A673 (cell line): ENCODE data around the gene GRHL1. TPM values are rescaled to one million over a fixed set of nuclear protein-coding genes. Genes with fewer than 3 reads are reported as not detected.

Experiments
- BruUV-seq: library from RNA; stranded (reverse); fragments of 400-500 nt; replicated peaks from 2 replicates; lab custom pipeline; 2021; lab: Mats Ljungman, UMichigan
- CTCF ChIA-PET: fragments of 300-600 bp; sonication (Branson Sonifier 250); formaldehyde crosslinking; loops from one replicate; lab custom pipeline; 2022; ENCODE audit warnings: antibody characterized with exemption; lab: Charles Lee
- POLR2A ChIA-PET: fragments of 300-600 bp; sonication (Branson Sonifier 250); formaldehyde crosslinking; loops from one replicate; lab custom pipeline; 2022; ENCODE audit warnings: antibody characterized with exemption; ENCODE audit not compliant: low non-redundant PET; lab: Charles Lee
- DNase-seq: peaks from one replicate; pipeline ENCODE4 v3.0.0-alpha.2; 2015; ENCODE audit warnings: low spot score
- H3K27ac ChIP-seq: fragments of 200-600 bp; sonication (generic); 2 replicates; pipeline ENCODE4 v1.5.1; 2016; ENCODE audit warnings: mixed run types, low read depth, mild to moderate bottlenecking, mixed read lengths, antibody characterized with exemption, low read length; ENCODE audit not compliant: poor library complexity, severe bottlenecking
- H3K27me3 ChIP-seq: fragments of 200-600 bp; sonication (generic); replicated peaks from 2 replicates; pipeline ENCODE4 v1.6.1; 2017; ENCODE audit warnings: mixed run types, low read depth, mild to moderate bottlenecking, mixed read lengths, antibody characterized with exemption, low read length; ENCODE audit not compliant: insufficient read depth, poor library complexity
- H3K36me3 ChIP-seq: fragments of 200-600 bp; sonication (generic); 2 replicates; pipeline ENCODE4 v1.6.1; 2016; ENCODE audit warnings: mixed run types, mild to moderate bottlenecking, mixed read lengths, antibody characterized with exemption, low read length; ENCODE audit not compliant: insufficient read depth, poor library complexity, severe bottlenecking
- H3K4me1 ChIP-seq: fragments of 200-600 bp; sonication (generic); 2 replicates; pipeline ENCODE4 v1.6.1; 2017; ENCODE audit warnings: mixed run types, mild to moderate bottlenecking, mixed read lengths, antibody characterized with exemption, low read length; ENCODE audit not compliant: insufficient read depth, poor library complexity, severe bottlenecking
- H3K4me3 ChIP-seq: fragments of 200-600 bp; sonication (generic); 2 replicates; pipeline ENCODE4 v1.5.1; 2016; ENCODE audit warnings: low read depth, mixed run types, mild to moderate bottlenecking, mixed read lengths, low read length; ENCODE audit not compliant: poor library complexity, severe bottlenecking
- H3K9me3 ChIP-seq: fragments of 200-600 bp; sonication (generic); 2 replicates; pipeline ENCODE4 v1.6.1; 2016; ENCODE audit warnings: mixed run types, low read depth, mild to moderate bottlenecking, mixed read lengths, antibody characterized with exemption, low read length; ENCODE audit not compliant: poor library complexity, severe bottlenecking
- EZH2 ChIP-seq: fragments of 200-600 bp; sonication (generic); IDR thresholded peaks from 2 replicates; pipeline ENCODE4 v1.6.1; 2017; ENCODE audit warnings: borderline replicate concordance, low read depth, mild to moderate bottlenecking, mixed read lengths, antibody characterized with exemption, low read length; ENCODE audit not compliant: poor library complexity, severe bottlenecking
- intact Hi-C: fragments of 100-400 bp; cut with micrococcal nuclease; formaldehyde crosslinking; loops from one replicate; pipeline ENCODE4 v1.10.0; 2022; ENCODE audit not compliant: unreplicated experiment
- total RNA-seq: library from RNA; stranded (reverse); gene quantifications from 2 replicates; pipeline ENCODE4 v1.2.3, GENCODE V29; 2021
- TF ChIP-seq, protein P1 (sequence below): fragments of 300-800, 200-600 bp; sonication (generic); conservative IDR thresholded peaks from 2 replicates; pipeline ENCODE4 v1.5.1; 2017; ENCODE audit warnings: low read depth, mild to moderate bottlenecking, antibody characterized with exemption, low read length, moderate library complexity, mixed read lengths

GRHL1 gene
- total RNA-seq, 1 experiment from 2014 or later, result 0.13 TPM

DNA sequence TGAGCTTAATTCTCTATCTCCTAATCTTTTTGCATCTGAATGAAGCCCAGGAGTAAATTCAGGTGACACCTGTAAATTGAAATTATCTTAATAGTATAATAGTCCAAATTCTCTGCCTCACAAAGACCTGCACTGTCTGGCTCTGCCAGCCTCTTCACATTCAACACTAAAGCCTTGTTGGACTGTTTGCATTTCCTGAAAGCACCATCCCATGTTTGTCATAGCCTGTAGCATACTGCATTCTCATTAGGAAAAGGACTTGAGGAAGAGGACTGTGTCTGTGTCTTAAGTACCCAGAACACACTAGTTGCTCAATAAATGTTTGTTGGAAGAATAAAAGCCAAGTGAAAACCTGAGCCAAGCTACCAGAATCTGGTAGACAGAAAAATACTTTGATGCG is 42.9 kb upstream of the GRHL1 start:
- no peak overlapping the region for H3K4me3 ChIP-seq
- H3K4me1 ChIP-seq, result no peaks in the 10 kb centered on the region
- no peaks in the 10 kb centered on the region for H3K27me3 ChIP-seq
- no peak for TF ChIP-seq EZH2
- TF ChIP-seq, protein P1, sequence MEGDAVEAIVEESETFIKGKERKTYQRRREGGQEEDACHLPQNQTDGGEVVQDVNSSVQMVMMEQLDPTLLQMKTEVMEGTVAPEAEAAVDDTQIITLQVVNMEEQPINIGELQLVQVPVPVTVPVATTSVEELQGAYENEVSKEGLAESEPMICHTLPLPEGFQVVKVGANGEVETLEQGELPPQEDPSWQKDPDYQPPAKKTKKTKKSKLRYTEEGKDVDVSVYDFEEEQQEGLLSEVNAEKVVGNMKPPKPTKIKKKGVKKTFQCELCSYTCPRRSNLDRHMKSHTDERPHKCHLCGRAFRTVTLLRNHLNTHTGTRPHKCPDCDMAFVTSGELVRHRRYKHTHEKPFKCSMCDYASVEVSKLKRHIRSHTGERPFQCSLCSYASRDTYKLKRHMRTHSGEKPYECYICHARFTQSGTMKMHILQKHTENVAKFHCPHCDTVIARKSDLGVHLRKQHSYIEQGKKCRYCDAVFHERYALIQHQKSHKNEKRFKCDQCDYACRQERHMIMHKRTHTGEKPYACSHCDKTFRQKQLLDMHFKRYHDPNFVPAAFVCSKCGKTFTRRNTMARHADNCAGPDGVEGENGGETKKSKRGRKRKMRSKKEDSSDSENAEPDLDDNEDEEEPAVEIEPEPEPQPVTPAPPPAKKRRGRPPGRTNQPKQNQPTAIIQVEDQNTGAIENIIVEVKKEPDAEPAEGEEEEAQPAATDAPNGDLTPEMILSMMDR, result no peak
- no peak for DNase-seq
- ChIA-PET POLR2A (no interaction called here), CTCF (no interaction called here)
- BruUV-seq, result no TSS peak
- H3K9me3 ChIP-seq, result no peaks in the 10 kb centered on the region
- H3K36me3 ChIP-seq, result peaks cover 20% of the 10 kb centered on the region
- intact Hi-C loops, result no loop called here
- H3K27ac ChIP-seq, result no peak overlapping the region

DNA sequence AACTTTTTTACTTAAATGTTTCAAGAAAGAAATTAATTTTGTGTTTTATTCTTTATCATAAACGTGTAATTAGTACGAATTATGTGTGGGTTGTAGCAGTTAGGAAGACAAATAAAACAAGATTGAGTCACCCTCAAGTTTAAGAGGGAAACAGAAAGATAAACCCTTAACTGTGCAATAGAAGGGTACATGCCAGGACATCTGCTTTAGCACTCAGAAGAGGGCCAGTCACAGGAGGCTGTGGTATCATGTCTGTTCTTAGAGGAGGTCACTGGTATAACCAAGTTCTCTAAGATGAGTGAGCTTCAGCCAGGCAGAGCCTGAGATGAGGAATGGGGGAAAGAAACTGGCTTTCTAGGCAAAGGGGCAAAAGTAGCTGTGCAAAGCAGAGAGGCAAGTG is 42.4 kb upstream of the GRHL1 start:
- ChIA-PET CTCF (no interaction called here), POLR2A (no interaction called here)
- no peak for DNase-seq
- H3K4me1 ChIP-seq, result no peaks in the 10 kb centered on the region
- no peaks in the 10 kb centered on the region for H3K9me3 ChIP-seq
- no peak overlapping the region for H3K27ac ChIP-seq
- H3K4me3 ChIP-seq, result no peak overlapping the region
- intact Hi-C loops, result no loop called here
- H3K36me3 ChIP-seq, result peaks cover 25% of the 10 kb centered on the region
- no TSS peak for BruUV-seq
- H3K27me3 ChIP-seq, result no peaks in the 10 kb centered on the region
- TF ChIP-seq, protein P1, result no peak
- no peak for TF ChIP-seq EZH2

DNA sequence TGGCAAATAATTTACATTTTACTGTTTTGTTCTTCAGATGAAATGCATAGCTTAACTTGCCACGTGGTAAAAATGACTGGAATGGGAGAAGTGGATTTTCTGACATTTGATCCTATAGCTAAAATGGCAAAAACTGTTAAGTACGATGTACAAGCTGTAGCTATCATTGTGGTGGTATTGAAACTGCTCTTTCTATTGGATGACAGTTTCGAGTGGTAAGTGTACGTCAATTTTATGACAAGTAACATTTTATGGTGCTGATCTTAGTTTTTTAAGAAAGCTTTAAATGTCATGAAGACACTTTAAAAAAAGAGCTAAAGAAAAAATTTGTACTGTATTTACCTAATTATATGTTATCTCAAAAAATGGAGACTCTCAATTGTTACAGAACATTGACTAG is 40.8 kb upstream of the GRHL1 start:
- POLR2A ChIA-PET, result no interaction called here
- intact Hi-C loops, result no loop called here

More for the DNA sequence above, 40.8 kb upstream of the GRHL1 start:
- CTCF ChIA-PET, result no interaction called here
- Histone ChIP-seq H3K27me3 (no peaks in the 10 kb centered on the region), H3K36me3 (peaks cover 30% of the 10 kb centered on the region), H3K9me3 (no peaks in the 10 kb centered on the region), H3K4me1 (no peaks in the 10 kb centered on the region), H3K4me3 (no peak overlapping the region), H3K27ac (no peak overlapping the region)
- BruUV-seq, result no TSS peak
- TF ChIP-seq, protein P1, result no peak
- TF ChIP-seq EZH2, result no peak
- no peak for DNase-seq
